Keratinocyte (primary cell): ENCODE results near the gene TLR1. TPM values are rescaled to one million over a fixed set of nuclear protein-coding genes. Genes with fewer than 3 reads are reported as not detected.
A peak's percentile ranks its signal among the peaks of the same experiment; 100 is the strongest.

Source experiments
- DNase-seq: peaks from one replicate; pipeline ENCODE4 v3.0.0-alpha.2; 2011; ENCODE audit warnings: low read depth, missing footprints, low spot score
- FAIRE-seq: peaks from 2 replicates; lab custom pipeline; 2011; peaks lifted over from hg19 to GRCh38; lab: Jason Lieb, UNC
- H2AFZ ChIP-seq: 2 replicates; pipeline ENCODE4 v1.6.0; 2012; ENCODE audit warnings: low read length, control low read depth, inconsistent platforms; ENCODE audit not compliant: control insufficient read depth
- H3K27ac ChIP-seq: 2 replicates; pipeline ENCODE4 v1.5.1; 2011; ENCODE audit warnings: low read length; ENCODE audit not compliant: control insufficient read depth, insufficient read depth
- H3K27me3 ChIP-seq: 3 replicates; pipeline ENCODE4 v1.6.0; 2011; ENCODE audit warnings: low read length; ENCODE audit not compliant: control insufficient read depth, insufficient read depth; ENCODE audit errors: extremely low read depth
- H3K36me3 ChIP-seq, 2 experiments: 2 replicates in 1 of 2; 3 replicates in 1 of 2; pipeline ENCODE4 v1.5.1; 2011; ENCODE audit warnings: low read length in 2 of 2, mild to moderate bottlenecking in 1 of 2; ENCODE audit not compliant: control insufficient read depth in 2 of 2, insufficient read depth in 2 of 2; ENCODE audit errors: extremely low read depth in 1 of 2
- H3K4me1 ChIP-seq: 3 replicates; pipeline ENCODE4 v1.5.1; 2011; ENCODE audit warnings: low read length; ENCODE audit not compliant: control insufficient read depth, insufficient read depth; ENCODE audit errors: extremely low read depth
- H3K4me2 ChIP-seq: 3 replicates; pipeline ENCODE4 v1.6.0; 2011; ENCODE audit warnings: low read depth, low read length; ENCODE audit not compliant: control insufficient read depth, insufficient read depth; ENCODE audit errors: extremely low read depth
- H3K4me3 ChIP-seq, 3 experiments: fragments of 200-600 bp in 1 of 3; sonication (generic) in 1 of 3; 2 replicates in 2 of 3; 3 replicates in 1 of 3; pipeline ENCODE4 v1.5.1; 2011 to 2016; ENCODE audit warnings: low read length in 3 of 3, mild to moderate bottlenecking in 3 of 3, control low read depth in 2 of 3, inconsistent platforms in 1 of 3, low read depth in 1 of 3, mixed read lengths in 1 of 3, mixed run types in 1 of 3, moderate library complexity in 1 of 3; ENCODE audit not compliant: control insufficient read depth in 2 of 3, insufficient read depth in 2 of 3; ENCODE audit errors: extremely low read depth in 1 of 3
- H3K79me2 ChIP-seq: 2 replicates; pipeline ENCODE4 v1.6.0; 2012; ENCODE audit warnings: low read length; ENCODE audit not compliant: control insufficient read depth, insufficient read depth
- H3K9ac ChIP-seq: 3 replicates; pipeline ENCODE4 v1.6.0; 2011; ENCODE audit warnings: low read length; ENCODE audit not compliant: control insufficient read depth, insufficient read depth; ENCODE audit errors: extremely low read depth
- H3K9me1 ChIP-seq: 3 replicates; pipeline ENCODE4 v1.6.0; 2011; ENCODE audit warnings: low read length; ENCODE audit not compliant: control insufficient read depth, insufficient read depth; ENCODE audit errors: extremely low read depth
- H3K9me3 ChIP-seq: 2 replicates; pipeline ENCODE4 v1.5.1; 2012; ENCODE audit warnings: low read depth, low read length; ENCODE audit not compliant: control insufficient read depth
- H4K20me1 ChIP-seq: 3 replicates; pipeline ENCODE4 v1.6.0; 2011; ENCODE audit warnings: low read length; ENCODE audit not compliant: control insufficient read depth, insufficient read depth; ENCODE audit errors: extremely low read depth
- EZH2 ChIP-seq: IDR thresholded peaks from one replicate; pipeline ENCODE4 v1.6.1; 2012; ENCODE audit warnings: inconsistent platforms, mild to moderate bottlenecking, low read length, moderate library complexity
- dilution Hi-C: fragments of 300-500 bp; cut with MboI; formaldehyde crosslinking; loops from one replicate; pipeline ENCODE4 v1.7.0; 2020; ENCODE audit warnings: low sequenced_read_pairs; ENCODE audit not compliant: extremely low pct_ligation_motif_present
- polyA plus RNA-seq, 5 experiments: library from polyadenylated mRNA; depleted of rRNA in 3 of 5; stranded (reverse) in 3 of 5; stranded (forward) in 1 of 5; unstranded in 1 of 5; fragments of >200 nt; gene quantifications; 1 replicate in 1 of 5; 2 replicates in 3 of 5; 3 replicates in 1 of 5; pipeline versions ENCODE4 v1.2.1 to v1.2.3, GENCODE V29; 2011 to 2012; ENCODE audit warnings: missing spikeins in 2 of 5, low read depth in 1 of 5, low replicate concordance in 1 of 5
- TF ChIP-seq, protein P1 (sequence below), 3 experiments: IDR thresholded peaks in 1 of 3; conservative IDR thresholded peaks in 1 of 3; optimal IDR thresholded peaks in 1 of 3; 2 replicates in 2 of 3; 3 replicates in 1 of 3; pipeline versions ENCODE3 to v1.5.1; 2011; ENCODE audit warnings: low read length in 3 of 3, mild to moderate bottlenecking in 3 of 3, moderate library complexity in 2 of 3, control low read depth in 1 of 3, inconsistent platforms in 1 of 3; ENCODE audit not compliant: insufficient read depth in 2 of 3; ENCODE audit errors: extremely low read depth in 1 of 3

The TLR1 gene
- polyA plus RNA-seq, 1 donor (not counting 4 experiments of a cell fraction or from before 2014, with no cell fraction given): 0.73 TPM

- no peaks in the 10 kb centered on the region for H3K4me1 ChIP-seq
- dilution Hi-C loops: no loop called here
Observed at GRCh38 chr4:38759790-38760122, 44.8 kb downstream of the TLR1 start.

GRCh38 chr4:38759113-38759789, 45.3 kb downstream of the TLR1 start:
- no peaks in the 10 kb centered on the region for H3K36me3 ChIP-seq
- H3K4me3 ChIP-seq: no peak overlapping the region
- dilution Hi-C loops: no loop called here
- no peaks in the 10 kb centered on the region for H4K20me1 ChIP-seq
- H2AFZ ChIP-seq: peak overlapping the region; percentile 60
- no peak overlapping the region for H3K27ac ChIP-seq
- no peaks in the 10 kb centered on the region for H3K79me2 ChIP-seq
- no peak overlapping the region for H3K9ac ChIP-seq
- H3K9me1 ChIP-seq: no peaks in the 10 kb centered on the region
- DNase-seq (no peak), FAIRE-seq (peak; percentile 87)
- peak overlapping the region; percentile 13 for H3K4me2 ChIP-seq
- H3K27me3 ChIP-seq: no peaks in the 10 kb centered on the region
- no peaks in the 10 kb centered on the region for H3K9me3 ChIP-seq
- H3K4me1 ChIP-seq: no peaks in the 10 kb centered on the region
- TF ChIP-seq, protein P1, sequence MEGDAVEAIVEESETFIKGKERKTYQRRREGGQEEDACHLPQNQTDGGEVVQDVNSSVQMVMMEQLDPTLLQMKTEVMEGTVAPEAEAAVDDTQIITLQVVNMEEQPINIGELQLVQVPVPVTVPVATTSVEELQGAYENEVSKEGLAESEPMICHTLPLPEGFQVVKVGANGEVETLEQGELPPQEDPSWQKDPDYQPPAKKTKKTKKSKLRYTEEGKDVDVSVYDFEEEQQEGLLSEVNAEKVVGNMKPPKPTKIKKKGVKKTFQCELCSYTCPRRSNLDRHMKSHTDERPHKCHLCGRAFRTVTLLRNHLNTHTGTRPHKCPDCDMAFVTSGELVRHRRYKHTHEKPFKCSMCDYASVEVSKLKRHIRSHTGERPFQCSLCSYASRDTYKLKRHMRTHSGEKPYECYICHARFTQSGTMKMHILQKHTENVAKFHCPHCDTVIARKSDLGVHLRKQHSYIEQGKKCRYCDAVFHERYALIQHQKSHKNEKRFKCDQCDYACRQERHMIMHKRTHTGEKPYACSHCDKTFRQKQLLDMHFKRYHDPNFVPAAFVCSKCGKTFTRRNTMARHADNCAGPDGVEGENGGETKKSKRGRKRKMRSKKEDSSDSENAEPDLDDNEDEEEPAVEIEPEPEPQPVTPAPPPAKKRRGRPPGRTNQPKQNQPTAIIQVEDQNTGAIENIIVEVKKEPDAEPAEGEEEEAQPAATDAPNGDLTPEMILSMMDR (optimal IDR thresholded peaks at IDR 0.05 in 1 of 3, IDR thresholded peaks at IDR 0.05 in 1 of 3, conservative IDR thresholded peaks at IDR 0.05 in 1 of 3; ENCODE audit: extremely low read depth in 1 of 3, insufficient read depth in 2 of 3, low read length in 3 of 3): peak; percentile 46 to 77 (median 51)
- no peak for TF ChIP-seq EZH2

More at GRCh38 chr4:38759790-38760122, 44.8 kb downstream of the TLR1 start:
- H3K9me3 ChIP-seq: no peaks in the 10 kb centered on the region
- H3K9me1 ChIP-seq: no peaks in the 10 kb centered on the region
- H3K27ac ChIP-seq: no peak overlapping the region
- H3K4me3 ChIP-seq: no peak overlapping the region
- H3K9ac ChIP-seq: no peak overlapping the region
- TF ChIP-seq, protein P1 (optimal IDR thresholded peaks at IDR 0.05 in 1 of 3, IDR thresholded peaks at IDR 0.05 in 1 of 3, conservative IDR thresholded peaks at IDR 0.05 in 1 of 3; ENCODE audit: extremely low read depth in 1 of 3, insufficient read depth in 2 of 3, low read length in 3 of 3): no peak
- TF ChIP-seq EZH2: no peak
- H3K27me3 ChIP-seq: no peaks in the 10 kb centered on the region
- H3K79me2 ChIP-seq: no peaks in the 10 kb centered on the region
- H4K20me1 ChIP-seq: no peaks in the 10 kb centered on the region
- FAIRE-seq: no peak
- H3K36me3 ChIP-seq: no peaks in the 10 kb centered on the region
- H3K4me2 ChIP-seq: no peak overlapping the region
- no peak for DNase-seq
- no peak overlapping the region for H2AFZ ChIP-seq
